Thyroid gland (tissue), 4 donors: ENCODE results near the gene HNRNPM. TPM values are rescaled to one million over a fixed set of nuclear protein-coding genes. Genes with fewer than 3 reads are reported as not detected.

Source experiments
- DNase-seq, 2 donors: peaks; one replicate each; pipeline ENCODE4 v3.0.0-alpha.2; 2019
- H3K27ac ChIP-seq, 3 donors: fragments of 200-600 bp; sonication (generic); 1 replicate in 2 of 3; 2 replicates in 1 of 3; pipeline ENCODE4 v1.5.1; 2016 to 2019; ENCODE audit warnings: mild to moderate bottlenecking in 1 of 3, moderate library complexity in 1 of 3
- H3K27me3 ChIP-seq: fragments of 200-600 bp; sonication (generic); one replicate; pipeline ENCODE4 v1.5.1; 2019
- H3K36me3 ChIP-seq, 2 donors: fragments of 200-600 bp; sonication (generic); one replicate each; pipeline ENCODE4 v1.5.1; 2016 to 2019
- H3K4me1 ChIP-seq, 2 donors: fragments of 200-600 bp; sonication (generic); one replicate each; pipeline ENCODE4 v1.5.1; 2017 to 2019
- H3K4me3 ChIP-seq, 3 donors: fragments of 200-600 bp; sonication (generic); replicated peaks in 1 of 3; 1 replicate in 2 of 3; 2 replicates in 1 of 3; pipeline ENCODE4 v1.5.1; 2016; ENCODE audit warnings: mild to moderate bottlenecking in 1 of 3
- H3K9me3 ChIP-seq: fragments of 200-600 bp; sonication (generic); one replicate; pipeline ENCODE4 v1.5.1; 2017
- CTCF ChIP-seq, 6 experiments: fragments of 200-600 bp in 3 of 6; fragments of 450-650 bp in 3 of 6; sonication (generic) in 3 of 6; IDR thresholded peaks; one replicate each; pipeline ENCODE4 v1.5.1; 2016 to 2019; ENCODE audit warnings: antibody characterized with exemption in 6 of 6, mild to moderate bottlenecking in 2 of 6, inconsistent platforms in 1 of 6, moderate library complexity in 1 of 6
- POLR2A ChIP-seq, 2 donors: fragments of 450-650 bp; IDR thresholded peaks; one replicate each; pipeline ENCODE4 v1.6.1; 2017; ENCODE audit warnings: antibody characterized with exemption in 2 of 2, mild to moderate bottlenecking in 2 of 2, moderate library complexity in 1 of 2
- WGBS, 2 donors: methylation state at CpG; one replicate each; pipeline ENCODE4 v1.1.5; 2017; 5-methylcytosine and 5-hydroxymethylcytosine counted together
- intact Hi-C: fragments of 100-400 bp; cut with DNase I; formaldehyde crosslinking; loops from one replicate; pipeline ENCODE4 v1.15.1; 2023
- total RNA-seq, 4 donors: library from RNA; depleted of rRNA; stranded (reverse); fragments of >200 nt; gene quantifications; one replicate each; pipeline ENCODE4 v1.2.3, GENCODE V29; 2016

The HNRNPM gene, protein sequence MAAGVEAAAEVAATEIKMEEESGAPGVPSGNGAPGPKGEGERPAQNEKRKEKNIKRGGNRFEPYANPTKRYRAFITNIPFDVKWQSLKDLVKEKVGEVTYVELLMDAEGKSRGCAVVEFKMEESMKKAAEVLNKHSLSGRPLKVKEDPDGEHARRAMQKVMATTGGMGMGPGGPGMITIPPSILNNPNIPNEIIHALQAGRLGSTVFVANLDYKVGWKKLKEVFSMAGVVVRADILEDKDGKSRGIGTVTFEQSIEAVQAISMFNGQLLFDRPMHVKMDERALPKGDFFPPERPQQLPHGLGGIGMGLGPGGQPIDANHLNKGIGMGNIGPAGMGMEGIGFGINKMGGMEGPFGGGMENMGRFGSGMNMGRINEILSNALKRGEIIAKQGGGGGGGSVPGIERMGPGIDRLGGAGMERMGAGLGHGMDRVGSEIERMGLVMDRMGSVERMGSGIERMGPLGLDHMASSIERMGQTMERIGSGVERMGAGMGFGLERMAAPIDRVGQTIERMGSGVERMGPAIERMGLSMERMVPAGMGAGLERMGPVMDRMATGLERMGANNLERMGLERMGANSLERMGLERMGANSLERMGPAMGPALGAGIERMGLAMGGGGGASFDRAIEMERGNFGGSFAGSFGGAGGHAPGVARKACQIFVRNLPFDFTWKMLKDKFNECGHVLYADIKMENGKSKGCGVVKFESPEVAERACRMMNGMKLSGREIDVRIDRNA
- total RNA-seq: 100 to 1,000 TPM in 2 of 4 donors, 10 to 100 TPM in 2; 79.3 to 138 (median 97.2) TPM

DNA sequence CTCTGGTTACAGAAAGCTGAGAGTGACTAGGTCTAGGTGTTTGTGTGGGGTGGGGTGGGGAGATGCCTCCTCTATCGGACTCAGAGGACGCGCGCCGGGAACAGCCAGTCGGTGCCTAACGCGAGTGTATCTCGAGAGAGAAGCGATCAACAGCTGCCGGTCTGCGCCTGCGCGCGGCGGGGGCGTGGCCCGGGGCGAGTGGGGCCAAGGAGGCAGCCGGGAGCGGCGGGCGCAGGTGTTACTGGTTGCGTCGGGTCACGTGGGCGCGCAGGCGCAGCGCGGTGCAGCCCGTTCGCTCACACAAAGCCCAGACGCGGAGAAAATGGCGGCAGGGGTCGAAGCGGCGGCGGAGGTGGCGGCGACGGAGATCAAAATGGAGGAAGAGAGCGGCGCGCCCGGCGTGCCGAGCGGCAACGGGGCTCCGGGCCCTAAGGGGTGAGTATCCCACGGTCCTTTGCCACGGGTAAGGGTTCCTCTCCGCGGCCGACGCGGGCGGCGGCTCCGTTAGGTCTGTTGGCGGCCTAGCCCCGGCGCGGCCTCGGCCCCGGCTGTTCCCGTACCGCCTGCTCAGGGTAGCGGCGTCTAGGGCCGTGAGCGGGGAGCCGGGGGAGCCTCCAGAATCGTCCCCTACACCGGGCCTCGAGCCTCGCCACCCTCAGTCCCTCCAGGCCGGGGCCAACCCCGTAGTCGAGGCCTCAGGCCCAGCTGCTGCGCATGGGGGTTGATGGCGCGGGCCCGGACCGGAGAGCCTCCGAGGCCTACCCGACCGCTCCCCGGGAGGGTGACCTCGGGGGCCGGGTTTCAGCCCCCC lies at the start of gene HNRNPM:
Gene HNRNPM (plus strand): TSS at position 299 of the 811 bp plus-strand sequence. CDS start 24 bp downstream, at position 323.
- no peaks in the 10 kb centered on the region for H3K36me3 ChIP-seq
- H3K27ac ChIP-seq: peak within 1 kb of the TSS; percentile 97 to 98 (median 98)
- H3K27me3 ChIP-seq: no peaks in the 10 kb centered on the region
- peaks cover 35 to 40% of the 10 kb centered on the region in 2 donors for H3K4me1 ChIP-seq
- H3K9me3 ChIP-seq: no peaks in the 10 kb centered on the region
- peak within 1 kb of the TSS; percentile 92 to 98 (median 93) for H3K4me3 ChIP-seq
- 0% methylated on average over 6 to 15 of the region's 93 CpGs for WGBS, 2 donors
- DNase-seq: peak; percentile 99 to 100
- peak in 1 of 2 donors; percentile 96 for TF ChIP-seq POLR2A (IDR thresholded peaks at IDR 0.05)
- TF ChIP-seq CTCF (IDR thresholded peaks at IDR 0.05): peak in 1 of 6 experiments; percentile 4
- intact Hi-C loops: loop anchor here (10.0 kb wide), 1 partner anchor 100 kb away; the partner anchor contains the start of gene KANK3

- Histone ChIP-seq H3K27ac (peak overlapping the region; percentile 97 to 100 (median 100)), H3K4me3 (no peak overlapping the region), H3K4me1 (peaks cover 87 to 93% of the 10 kb centered on the region in 2 donors), H3K9me3 (no peaks in the 10 kb centered on the region), H3K36me3 (peaks cover 0 to 10% of the 10 kb centered on the region in 2 donors), H3K27me3 (no peaks in the 10 kb centered on the region)
- no peak for TF ChIP-seq POLR2A (IDR thresholded peaks at IDR 0.05)
- no peak for TF ChIP-seq CTCF (IDR thresholded peaks at IDR 0.05)
- no peak for DNase-seq
- WGBS, 2 donors: 88 to 99% methylated on average over 12 to 13 of the region's 14 CpGs
- intact Hi-C loops: loop anchor here (5.0 kb wide), 1 partner anchor 38 kb away; no protein-coding TSS in a partner anchor
These were observed 49.1 kb upstream of the HNRNPM start for GRCh38 chr19:8395621-8396082.

- H3K36me3 ChIP-seq: peaks cover 0 to 10% of the 10 kb centered on the region in 2 donors
- no peak for DNase-seq
- H3K9me3 ChIP-seq: no peaks in the 10 kb centered on the region
- WGBS, 2 donors: 73 to 75% methylated on average over 7 of the region's 7 CpGs
- no peak overlapping the region for H3K4me3 ChIP-seq
- H3K27ac ChIP-seq: peak overlapping the region; percentile 97 to 100 (median 100)
- TF ChIP-seq CTCF (IDR thresholded peaks at IDR 0.05): no peak
- TF ChIP-seq POLR2A (IDR thresholded peaks at IDR 0.05): no peak
- H3K4me1 ChIP-seq: peaks cover 83 to 89% of the 10 kb centered on the region in 2 donors
- intact Hi-C loops: loop anchor here (5.0 kb wide), 1 partner anchor 39 kb away; no protein-coding TSS in a partner anchor
- H3K27me3 ChIP-seq: no peaks in the 10 kb centered on the region
These were observed 48.6 kb upstream of the HNRNPM start for GRCh38 chr19:8396185-8396562.

GRCh38 chr19:8396563-8397203 lies 48.1 kb upstream of the HNRNPM start:
- 53 to 61% methylated on average over 19 to 20 of the region's 22 CpGs for WGBS, 2 donors
- Histone ChIP-seq H3K4me3 (no peak overlapping the region), H3K27ac (peak overlapping the region; percentile 97 to 100 (median 100)), H3K9me3 (no peaks in the 10 kb centered on the region), H3K27me3 (no peaks in the 10 kb centered on the region), H3K36me3 (peaks cover 1 to 12% of the 10 kb centered on the region in 2 donors), H3K4me1 (peaks cover 78 to 84% of the 10 kb centered on the region in 2 donors)
- intact Hi-C loops: loop anchor here (5.0 kb wide), 1 partner anchor 39 kb away; no protein-coding TSS in a partner anchor
- TF ChIP-seq POLR2A (IDR thresholded peaks at IDR 0.05) (no peak), CTCF (IDR thresholded peaks at IDR 0.05) (peak in 5 of 6 experiments; percentile 34 to 53 (median 46))
- DNase-seq: peak; percentile 63 to 74
